ENCODE results near the gene IZUMO2.

IZUMO2 gene

GRCh38 chr19:50190439-50190891 lies 27.4 kb upstream of the IZUMO2 start:
- POLR2A ChIA-PET = no interaction called here

GRCh38 chr19:50189331-50189730 lies 26.2 kb upstream of the IZUMO2 start:
- ChIA-PET POLR2A (no interaction called here), CTCF (no interaction called here)
- TF ChIP-seq CTCF (IDR thresholded peaks at IDR 0.05; ENCODE audit: control extremely low read depth, extremely low read depth, low read depth, missing control alignments) = no peak
- no peak for DNase-seq (ENCODE audit: extremely low spot score)

More at GRCh38 chr19:50190439-50190891, 27.4 kb upstream of the IZUMO2 start:
- CTCF ChIA-PET = no interaction called here
- no peak for DNase-seq (ENCODE audit: extremely low spot score)
- no peak for TF ChIP-seq CTCF (IDR thresholded peaks at IDR 0.05; ENCODE audit: control extremely low read depth, extremely low read depth, low read depth, missing control alignments)

GRCh38 chr19:50187937-50188336 lies 24.9 kb upstream of the IZUMO2 start:
- no peak for DNase-seq (ENCODE audit: extremely low spot score)
- ChIA-PET POLR2A (no interaction called here), CTCF (interaction anchor here (0.7 kb wide), 1 partner anchor 15 kb away, joined by 3 read pairs; no protein-coding TSS in a partner anchor)
- TF ChIP-seq CTCF (IDR thresholded peaks at IDR 0.05; ENCODE audit: control extremely low read depth, extremely low read depth, low read depth, missing control alignments) = no peak

GRCh38 chr19:50184196-50184595 lies 21.1 kb upstream of the IZUMO2 start:
- TF ChIP-seq CTCF (IDR thresholded peaks at IDR 0.05; ENCODE audit: control extremely low read depth, extremely low read depth, low read depth, missing control alignments) = no peak
- ChIA-PET CTCF (no interaction called here), POLR2A (no interaction called here)
- no peak for DNase-seq (ENCODE audit: extremely low spot score)

- ChIA-PET CTCF (no interaction called here), POLR2A (no interaction called here)
- DNase-seq (ENCODE audit: extremely low spot score) = no peak
- TF ChIP-seq CTCF (IDR thresholded peaks at IDR 0.05; ENCODE audit: control extremely low read depth, extremely low read depth, low read depth, missing control alignments) = no peak
Observed at GRCh38 chr19:50181121-50181520, 18.0 kb upstream of the IZUMO2 start.

GRCh38 chr19:50178859-50179537 lies 15.9 kb upstream of the IZUMO2 start:
- CTCF ChIA-PET = no interaction called here
- no peak for DNase-seq (ENCODE audit: extremely low spot score)
- TF ChIP-seq CTCF (IDR thresholded peaks at IDR 0.05; ENCODE audit: control extremely low read depth, extremely low read depth, low read depth, missing control alignments) = no peak

More at GRCh38 chr19:50178859-50179537, 15.9 kb upstream of the IZUMO2 start:
- POLR2A ChIA-PET = no interaction called here

All from GM10248 (cell line).